Type B pancreatic cell (in vitro differentiated cells): ENCODE results near the gene MBD5. TPM values are rescaled to one million over a fixed set of nuclear protein-coding genes. Genes with fewer than 3 reads are reported as not detected.

Experiments used
- DNase-seq: peaks from one replicate; pipeline ENCODE4 v3.0.0; 2021; ENCODE audit warnings: mixed read lengths; ENCODE audit not compliant: unreplicated experiment; ENCODE audit errors: extremely low spot score
- H3K27ac Mint-ChIP-seq: 2 replicates; pipeline ENCODE4 v1.8.0; 2021; ENCODE audit warnings: mild to moderate bottlenecking, mixed read lengths
- H3K27me3 Mint-ChIP-seq: 2 replicates; pipeline ENCODE4 v1.8.0; 2021; ENCODE audit warnings: mixed read lengths
- H3K36me3 Mint-ChIP-seq: 2 replicates; pipeline ENCODE4 v1.8.0; 2021; ENCODE audit warnings: mixed read lengths
- H3K4me1 Mint-ChIP-seq: one replicate; pipeline ENCODE4 v1.8.0; 2021; ENCODE audit warnings: mixed read lengths; ENCODE audit not compliant: unreplicated experiment
- H3K4me3 Mint-ChIP-seq: 2 replicates; pipeline ENCODE4 v1.8.0; 2021; ENCODE audit warnings: mild to moderate bottlenecking, mixed read lengths
- H3K9me3 Mint-ChIP-seq: 2 replicates; pipeline ENCODE4 v1.8.0; 2021; ENCODE audit warnings: mixed read lengths
- total RNA-seq: library from RNA; stranded (reverse); gene quantifications from 2 replicates; pipeline ENCODE4 v1.2.1, GENCODE V29; 2021; ENCODE audit warnings: low replicate concordance
- TF ChIP-seq, protein P1 (sequence below): fragments of 200-600 bp; sonication (generic); conservative IDR thresholded peaks from 2 replicates; pipeline ENCODE4 v1.5.0; 2021; ENCODE audit warnings: antibody characterized with exemption, mild to moderate bottlenecking

The MBD5 gene
- total RNA-seq, 1 donor from 2014 or later: 54.7 TPM

DNA sequence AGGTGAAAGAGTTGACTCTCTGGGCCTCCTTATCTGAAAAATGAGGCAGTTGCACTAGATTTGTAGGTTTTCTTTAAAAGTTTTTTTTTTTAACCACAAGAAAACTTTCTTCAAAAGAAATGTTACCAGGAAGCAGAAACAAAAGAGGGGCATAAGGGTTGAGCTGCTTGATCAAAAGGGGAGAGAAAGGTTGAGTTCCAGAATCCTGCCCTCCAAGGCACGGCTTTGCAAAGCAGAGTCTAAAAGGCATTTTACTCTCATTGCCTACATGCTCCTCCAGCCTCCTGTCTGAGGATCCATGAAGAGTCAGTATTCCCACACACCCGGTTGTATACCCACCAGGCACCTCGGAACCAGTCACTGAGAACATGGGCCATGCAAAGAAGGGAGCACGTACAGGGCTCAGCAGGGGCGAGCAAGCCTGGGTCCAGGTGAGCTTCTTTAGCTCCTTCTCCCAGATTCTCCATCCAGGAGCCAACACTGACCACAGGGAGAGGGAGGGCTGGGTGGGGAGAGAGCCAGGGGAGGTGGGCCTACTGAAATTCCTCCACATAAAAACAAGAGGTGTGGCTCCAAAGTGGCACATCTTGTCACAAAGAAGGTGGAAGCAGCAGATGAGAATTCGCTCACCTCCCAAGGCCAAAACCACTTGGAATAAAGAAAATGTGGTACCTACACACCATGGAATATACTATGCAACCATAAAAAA is 507.6 kb downstream of the MBD5 start:
- Mint-ChIP-seq H3K4me3 (no peak overlapping the region), H3K27me3 (no peaks in the 10 kb centered on the region), H3K9me3 (no peaks in the 10 kb centered on the region), H3K4me1 (peaks cover 5% of the 10 kb centered on the region), H3K27ac (no peak overlapping the region), H3K36me3 (no peaks in the 10 kb centered on the region)
- TF ChIP-seq, protein P1, sequence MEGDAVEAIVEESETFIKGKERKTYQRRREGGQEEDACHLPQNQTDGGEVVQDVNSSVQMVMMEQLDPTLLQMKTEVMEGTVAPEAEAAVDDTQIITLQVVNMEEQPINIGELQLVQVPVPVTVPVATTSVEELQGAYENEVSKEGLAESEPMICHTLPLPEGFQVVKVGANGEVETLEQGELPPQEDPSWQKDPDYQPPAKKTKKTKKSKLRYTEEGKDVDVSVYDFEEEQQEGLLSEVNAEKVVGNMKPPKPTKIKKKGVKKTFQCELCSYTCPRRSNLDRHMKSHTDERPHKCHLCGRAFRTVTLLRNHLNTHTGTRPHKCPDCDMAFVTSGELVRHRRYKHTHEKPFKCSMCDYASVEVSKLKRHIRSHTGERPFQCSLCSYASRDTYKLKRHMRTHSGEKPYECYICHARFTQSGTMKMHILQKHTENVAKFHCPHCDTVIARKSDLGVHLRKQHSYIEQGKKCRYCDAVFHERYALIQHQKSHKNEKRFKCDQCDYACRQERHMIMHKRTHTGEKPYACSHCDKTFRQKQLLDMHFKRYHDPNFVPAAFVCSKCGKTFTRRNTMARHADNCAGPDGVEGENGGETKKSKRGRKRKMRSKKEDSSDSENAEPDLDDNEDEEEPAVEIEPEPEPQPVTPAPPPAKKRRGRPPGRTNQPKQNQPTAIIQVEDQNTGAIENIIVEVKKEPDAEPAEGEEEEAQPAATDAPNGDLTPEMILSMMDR: no peak
- DNase-seq: no peak

DNA sequence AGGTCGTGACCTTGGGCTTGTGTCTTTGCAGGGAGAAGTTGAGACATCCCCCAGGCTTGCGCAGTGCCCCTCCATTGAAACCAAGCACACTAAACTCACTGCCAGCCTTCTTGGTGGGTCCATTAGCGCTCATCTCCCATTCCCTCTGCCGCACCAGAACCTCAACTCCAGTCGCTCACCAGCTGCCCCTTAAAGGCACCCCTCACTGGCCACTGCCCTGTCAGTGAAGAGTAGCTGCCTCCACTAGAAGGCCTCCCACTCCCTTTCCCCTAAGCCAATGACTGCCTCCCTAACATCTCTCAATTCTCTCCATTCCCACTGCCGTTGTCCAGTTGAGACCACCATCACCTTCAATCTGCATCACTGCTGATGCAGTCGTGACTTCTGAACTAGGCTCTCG is 508.9 kb downstream of the MBD5 start:
- Mint-ChIP-seq H3K4me1 (peaks cover 5% of the 10 kb centered on the region), H3K9me3 (no peaks in the 10 kb centered on the region), H3K36me3 (no peaks in the 10 kb centered on the region), H3K27ac (no peak overlapping the region), H3K4me3 (no peak overlapping the region), H3K27me3 (no peaks in the 10 kb centered on the region)
- DNase-seq: no peak
- TF ChIP-seq, protein P1: no peak

DNA sequence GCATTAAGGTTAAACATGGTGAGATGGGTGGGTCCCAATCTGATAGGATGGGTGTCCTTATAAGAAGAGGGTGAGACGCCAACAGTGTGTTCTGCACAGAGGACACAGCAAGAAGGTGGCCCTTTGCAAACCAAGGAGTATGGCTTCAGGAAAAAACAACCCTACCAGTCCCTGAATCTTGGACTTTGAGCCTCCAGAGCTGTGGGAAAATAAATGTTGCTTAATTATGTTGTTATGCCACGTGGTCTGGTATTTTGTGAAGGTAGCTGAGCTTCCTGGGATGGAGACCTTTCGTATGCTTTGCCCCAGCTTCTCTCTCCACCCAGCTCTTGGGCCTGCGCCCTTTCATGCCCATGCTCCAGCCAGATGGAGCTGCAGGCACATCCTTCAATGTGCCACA is 509.5 kb downstream of the MBD5 start:
- H3K4me3 Mint-ChIP-seq: no peak overlapping the region
- no peaks in the 10 kb centered on the region for H3K27me3 Mint-ChIP-seq

DNA sequence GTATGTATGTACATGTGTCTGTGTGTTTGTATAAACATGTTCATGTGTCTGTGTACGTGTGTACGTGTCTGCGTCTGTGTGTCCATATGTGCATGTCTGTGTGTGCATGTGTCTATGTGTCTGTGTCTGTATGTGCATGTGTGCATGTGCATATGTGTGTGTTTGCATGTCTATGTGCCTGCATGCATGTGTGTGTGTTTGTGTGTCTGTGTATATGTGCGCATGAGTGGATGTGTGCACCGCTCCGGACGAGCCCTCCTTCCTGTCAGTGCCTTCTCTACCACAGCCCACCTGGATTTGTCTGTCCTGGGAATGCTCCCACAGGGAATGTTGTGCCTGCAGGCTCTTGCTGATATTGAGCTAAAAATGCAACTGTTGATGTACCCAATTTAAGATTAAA is 510.3 kb downstream of the MBD5 start:
- H3K27me3 Mint-ChIP-seq: no peaks in the 10 kb centered on the region
- TF ChIP-seq, protein P1: no peak
- peaks cover 5% of the 10 kb centered on the region for H3K4me1 Mint-ChIP-seq
- no peak for DNase-seq
- H3K27ac Mint-ChIP-seq: no peak overlapping the region
- no peaks in the 10 kb centered on the region for H3K36me3 Mint-ChIP-seq
- H3K9me3 Mint-ChIP-seq: no peaks in the 10 kb centered on the region
- H3K4me3 Mint-ChIP-seq: no peak overlapping the region

More for the DNA sequence above, 509.5 kb downstream of the MBD5 start:
- Mint-ChIP-seq H3K27ac (no peak overlapping the region), H3K36me3 (no peaks in the 10 kb centered on the region), H3K4me1 (peaks cover 5% of the 10 kb centered on the region), H3K9me3 (no peaks in the 10 kb centered on the region)
- TF ChIP-seq, protein P1: no peak
- no peak for DNase-seq

- Mint-ChIP-seq H3K4me1 (peaks cover 5% of the 10 kb centered on the region), H3K9me3 (no peaks in the 10 kb centered on the region)
Measured at GRCh38 chr2:148531669-148532428, 511.0 kb downstream of the MBD5 start.

More at GRCh38 chr2:148531669-148532428, 511.0 kb downstream of the MBD5 start:
- Mint-ChIP-seq H3K36me3 (no peaks in the 10 kb centered on the region), H3K27ac (no peak overlapping the region), H3K27me3 (no peaks in the 10 kb centered on the region), H3K4me3 (no peak overlapping the region)
- TF ChIP-seq, protein P1: no peak
- no peak for DNase-seq
